HG02970 (cell line): ENCODE results near the gene TM2D1.
A peak's percentile ranks its signal among the peaks of the same experiment; 100 is the strongest.

ENCODE experiments used
- ATAC-seq: cut with Tn5 transposase; IDR thresholded peaks from one replicate; pipeline ENCODE4 v1.9.1; 2021; ENCODE audit warnings: mild to moderate bottlenecking, moderate library complexity, moderate number of reproducible peaks; ENCODE audit not compliant: unreplicated experiment, low FRiP score

The TM2D1 gene

DNA sequence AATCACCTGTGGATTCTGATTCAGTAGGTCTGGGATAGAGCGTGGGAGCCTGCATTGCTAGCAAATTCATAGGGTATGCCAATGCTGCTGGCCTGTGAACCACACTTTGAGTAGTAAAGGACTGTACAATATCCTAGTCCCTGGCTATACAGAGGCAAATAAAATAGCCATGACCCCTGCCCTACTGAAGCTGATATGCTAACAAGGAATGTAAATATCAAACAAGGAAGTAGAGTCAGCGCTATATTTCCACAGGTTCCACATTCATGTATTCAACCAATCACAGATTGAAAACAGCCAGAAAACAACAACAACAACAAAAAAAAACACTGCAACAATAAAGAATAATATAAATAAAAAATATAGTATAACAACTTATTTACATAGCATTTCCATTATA lies 77.8 kb downstream of the TM2D1 start:
- no peak for ATAC-seq

DNA sequence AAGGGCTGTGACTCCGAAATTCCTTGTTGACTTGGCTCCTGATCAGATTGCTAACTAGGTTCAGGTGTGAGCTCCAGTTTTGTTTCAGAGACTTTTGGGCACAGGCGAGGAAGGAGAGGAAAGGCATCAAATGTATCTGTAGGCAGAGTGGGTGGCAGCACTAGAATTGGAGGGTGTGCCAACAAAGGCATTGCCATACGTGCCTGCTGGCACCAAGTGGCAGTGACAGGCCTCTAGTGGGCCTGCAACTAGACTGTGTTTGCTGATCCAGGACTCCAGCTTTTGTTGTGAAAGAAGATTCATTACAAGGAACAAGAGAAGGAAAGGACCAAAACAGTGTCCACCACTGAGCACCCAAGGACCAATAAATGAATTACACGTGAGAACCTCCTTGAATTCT lies 79.5 kb downstream of the TM2D1 start:
- ATAC-seq, result no peak

DNA sequence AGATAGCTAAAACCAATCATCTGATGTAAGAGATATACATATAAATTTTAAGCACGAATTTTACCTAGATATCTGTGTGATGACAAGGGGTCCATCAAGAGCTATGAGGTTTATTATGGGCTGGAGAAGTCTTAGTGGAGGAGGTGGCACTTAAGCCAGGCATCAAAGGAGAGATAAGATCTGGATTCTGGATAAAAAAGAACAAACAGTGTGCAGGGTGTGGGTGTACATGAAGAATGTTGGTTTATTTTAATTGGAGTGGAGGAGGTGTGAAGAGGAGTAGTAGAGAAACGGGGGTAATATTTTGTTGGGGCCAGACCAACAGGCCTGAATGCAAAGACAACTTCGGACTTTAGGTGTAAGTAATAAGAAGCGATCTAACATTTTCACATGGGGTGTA lies 80.6 kb downstream of the TM2D1 start:
- no peak for ATAC-seq

- no peak for ATAC-seq
These were observed 82.3 kb downstream of the TM2D1 start for GRCh38 chr1:61642475-61643232.

- ATAC-seq, result peak; percentile 88
These were observed 83.2 kb downstream of the TM2D1 start for GRCh38 chr1:61641578-61642336.

DNA sequence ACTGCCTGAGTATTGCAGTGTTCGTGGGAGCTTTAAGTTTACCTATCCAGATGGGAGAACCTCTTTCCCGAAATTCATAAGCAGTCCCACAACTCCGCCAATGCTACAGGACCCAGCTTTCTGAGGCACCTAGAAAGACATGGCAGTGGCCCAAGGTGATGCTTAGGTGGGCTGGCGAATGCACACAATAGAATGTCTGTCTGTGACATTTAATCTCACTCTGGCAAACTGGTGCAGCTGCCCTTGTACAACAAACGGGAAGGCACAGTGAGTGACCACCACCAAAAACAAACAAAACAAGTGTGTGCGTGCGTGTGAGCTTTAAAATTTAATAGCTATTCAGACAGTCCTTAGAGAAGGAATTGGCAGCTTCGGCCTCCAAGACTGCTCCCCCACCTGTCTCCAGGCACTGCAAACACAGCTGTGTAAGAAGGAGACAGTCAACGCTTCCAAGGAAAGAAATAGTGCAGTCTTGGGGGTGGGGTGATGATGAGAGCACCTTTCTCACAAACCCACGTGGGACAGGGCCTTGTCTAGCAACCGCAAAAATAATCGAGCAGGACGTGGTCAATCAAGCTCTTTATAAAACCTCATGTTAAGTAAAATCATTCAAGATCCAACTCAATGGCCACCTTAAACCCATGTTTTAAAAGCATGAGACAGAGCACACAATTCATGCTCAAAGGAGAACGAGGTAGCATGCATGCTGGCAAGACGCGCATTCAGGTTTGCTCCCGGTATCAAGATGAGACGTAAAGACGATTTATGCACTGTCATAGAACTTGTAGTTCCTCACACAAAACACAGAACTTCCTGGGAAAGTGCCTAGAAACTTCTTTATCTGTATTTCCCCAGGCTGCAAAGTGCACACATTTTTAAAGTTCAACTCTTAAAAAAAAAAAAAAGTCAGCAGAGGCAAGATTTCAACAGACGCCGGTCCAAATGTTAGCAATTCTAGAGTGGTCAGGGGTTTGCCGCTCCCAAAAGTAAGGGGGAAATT lies 84.1 kb downstream of the TM2D1 start:
- ATAC-seq, result no peak

DNA sequence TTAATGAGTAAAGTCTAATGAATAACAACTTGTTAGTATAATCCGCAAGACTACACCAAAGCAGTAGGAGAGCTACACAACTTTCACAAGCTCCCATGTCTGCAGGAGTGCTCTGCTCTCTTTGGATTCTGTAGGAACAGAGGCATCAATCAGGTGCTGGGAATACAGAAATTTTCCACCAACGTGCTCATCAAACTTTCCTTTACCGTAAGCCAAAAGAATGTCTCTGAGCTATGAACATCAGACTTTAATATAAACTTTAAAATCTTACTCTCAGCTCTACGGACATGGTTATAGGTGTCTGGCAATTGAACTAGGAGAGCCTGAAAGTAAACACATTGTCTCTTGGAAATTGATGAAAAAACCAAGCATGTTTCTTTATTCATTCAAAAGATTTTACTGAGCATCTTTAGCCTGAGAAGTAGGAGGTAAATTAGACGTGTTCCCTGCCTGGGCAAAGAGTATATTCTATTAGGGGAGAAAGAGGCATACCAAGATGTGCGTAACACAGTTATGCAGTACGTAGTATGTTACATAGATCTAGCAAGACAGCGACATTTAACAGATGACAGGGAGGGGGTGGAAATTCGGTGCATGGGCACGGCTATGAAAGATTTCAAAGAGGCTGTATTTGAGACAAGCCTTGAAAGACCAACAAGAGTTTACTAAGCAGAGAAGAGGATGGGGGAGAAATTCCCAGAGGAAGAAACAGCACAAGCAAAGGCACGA lies 85.2 kb downstream of the TM2D1 start:
- ATAC-seq, result no peak

DNA sequence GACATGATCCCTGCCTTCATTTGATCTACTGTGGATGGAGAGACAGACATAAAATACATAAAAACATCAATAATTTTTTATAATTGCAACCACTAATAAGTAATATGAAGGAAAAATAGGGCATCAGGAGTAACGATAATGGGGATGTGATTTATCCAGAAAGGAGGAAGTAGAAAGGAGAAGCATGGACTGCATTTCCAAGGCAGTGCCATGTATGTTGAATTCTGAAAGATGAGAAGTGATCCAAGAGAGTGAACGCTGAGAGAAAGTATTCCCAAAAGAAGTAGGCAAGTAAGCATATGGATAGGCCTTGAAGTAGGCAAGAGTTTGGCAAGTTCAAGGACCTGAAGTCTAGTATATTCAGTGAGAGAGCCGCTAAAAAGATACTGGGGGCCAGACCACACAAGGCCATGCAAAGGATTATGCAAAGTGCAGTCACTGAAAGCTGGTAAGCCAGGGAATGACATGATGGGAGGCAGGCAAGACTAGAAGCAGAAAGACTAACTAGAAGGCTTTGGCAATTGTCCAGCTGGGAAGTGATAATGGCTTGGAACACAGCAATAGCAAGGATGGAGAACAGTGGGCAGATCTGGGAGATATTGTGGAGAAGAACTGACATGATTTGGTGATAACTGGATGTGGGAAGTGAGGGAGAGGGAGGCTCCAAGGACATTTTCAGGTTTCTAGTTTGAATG lies 85.9 kb downstream of the TM2D1 start:
- no peak for ATAC-seq

DNA sequence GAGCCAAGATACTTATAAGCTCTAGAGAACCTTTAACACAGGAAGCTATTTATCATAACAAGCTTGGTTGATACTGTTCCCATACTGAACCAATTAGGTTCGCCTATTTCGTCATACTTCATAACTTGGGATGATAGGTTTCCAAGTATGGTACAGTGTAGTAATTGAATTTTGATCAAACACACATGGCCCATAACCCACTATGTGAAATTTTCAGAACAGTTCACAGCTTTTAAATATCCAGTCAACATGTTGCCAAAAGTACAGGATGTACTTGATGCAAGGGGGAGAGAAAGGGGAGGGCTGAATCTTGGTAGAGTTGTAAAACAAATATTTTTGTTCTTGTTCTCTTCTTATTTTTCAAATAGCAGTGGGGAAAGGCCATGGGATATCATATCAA lies 86.6 kb downstream of the TM2D1 start:
- no peak for ATAC-seq

- ATAC-seq, result no peak
These were observed 87.5 kb downstream of the TM2D1 start for GRCh38 chr1:61637470-61637869.

DNA sequence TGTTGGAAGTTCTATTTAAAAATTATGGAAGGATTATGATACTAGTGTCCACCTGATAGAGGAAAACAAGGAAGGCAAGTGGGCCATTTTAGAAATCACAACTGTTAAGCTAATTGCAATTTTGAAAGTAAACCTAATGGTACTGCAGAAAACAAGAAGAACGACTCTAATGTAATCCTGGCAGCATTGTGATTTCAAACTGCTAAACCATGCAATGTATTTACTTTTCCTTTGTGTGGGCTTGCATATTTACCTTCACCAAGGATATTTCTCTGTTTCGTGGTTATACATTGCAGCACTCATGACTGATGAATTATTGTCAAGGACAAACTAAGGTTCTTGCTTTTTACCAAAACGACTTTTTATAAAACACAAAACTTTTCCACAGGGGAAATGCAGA lies 88.1 kb downstream of the TM2D1 start:
- no peak for ATAC-seq

DNA sequence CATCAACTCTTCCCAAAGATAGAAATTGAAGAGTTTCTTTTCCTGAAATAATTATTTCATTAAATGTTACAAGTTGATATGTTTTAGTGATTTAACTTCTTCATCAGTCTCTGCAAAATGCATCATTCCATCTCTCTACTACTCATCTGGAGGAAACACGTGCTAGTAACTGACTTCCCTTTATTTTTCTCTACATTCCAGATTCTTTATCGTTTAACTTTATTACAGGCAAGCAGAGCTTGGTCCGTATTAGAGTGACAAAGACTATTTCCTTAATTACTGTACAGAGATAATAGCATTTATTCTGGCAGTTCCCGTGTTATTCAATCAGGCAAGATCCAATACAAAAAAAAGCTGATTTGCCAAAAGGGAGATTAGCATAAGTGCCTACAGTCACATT lies 88.6 kb downstream of the TM2D1 start:
- no peak for ATAC-seq

GRCh38 chr1:61635557-61635956 lies 89.4 kb downstream of the TM2D1 start:
- ATAC-seq, result no peak

- ATAC-seq, result no peak
These were observed 93.5 kb downstream of the TM2D1 start for GRCh38 chr1:61631436-61631835.
